ENCODE data around the gene GOLGB1.

The GOLGB1 gene

GRCh38 chr3:121681792-121682191 lies 67.7 kb downstream of the GOLGB1 start:
- no peak overlapping the region for H3K27ac ChIP-seq (ENCODE audit: low read depth, low read length)
- H3K36me3 ChIP-seq (ENCODE audit: control insufficient read depth, low read length), result peaks cover 27% of the 10 kb centered on the region
- no peaks in the 10 kb centered on the region for H3K27me3 ChIP-seq (ENCODE audit: control insufficient read depth, low read length)
- no peak overlapping the region for H3K4me2 ChIP-seq (ENCODE audit: low read length)
- H3F3A ChIP-seq (ENCODE audit: control insufficient read depth, insufficient read depth), result no peaks in the 10 kb centered on the region
- H4K20me1 ChIP-seq (ENCODE audit: control insufficient read depth, insufficient read depth, low read depth, low read length), result no peaks in the 10 kb centered on the region
- H3K9me3 ChIP-seq (ENCODE audit: control insufficient read depth, insufficient read depth, low read length), result 0 out of 2 replicates have a peak, but pooled peaks cover 5% of the 10 kb centered on the region
- no peaks in the 10 kb centered on the region for H3K9me2 ChIP-seq (replicated peaks; ENCODE audit: control insufficient read depth, low read length)
- no peak overlapping the region for H3K4me3 ChIP-seq (ENCODE audit: low read length)
- TF ChIP-seq EZH2phosphoT487 (IDR thresholded peaks at IDR 0.05; ENCODE audit: borderline replicate concordance, low read length), result no peak
- no peak for TF ChIP-seq CTCF (IDR thresholded peaks at IDR 0.05; ENCODE audit: low read depth, low read length, poor library complexity, severe bottlenecking)
- no peaks in the 10 kb centered on the region for H3K4me1 ChIP-seq (ENCODE audit: control insufficient read depth, low read length)
- no peaks in the 10 kb centered on the region for H3K79me2 ChIP-seq (ENCODE audit: control insufficient read depth, low read length)

DNA sequence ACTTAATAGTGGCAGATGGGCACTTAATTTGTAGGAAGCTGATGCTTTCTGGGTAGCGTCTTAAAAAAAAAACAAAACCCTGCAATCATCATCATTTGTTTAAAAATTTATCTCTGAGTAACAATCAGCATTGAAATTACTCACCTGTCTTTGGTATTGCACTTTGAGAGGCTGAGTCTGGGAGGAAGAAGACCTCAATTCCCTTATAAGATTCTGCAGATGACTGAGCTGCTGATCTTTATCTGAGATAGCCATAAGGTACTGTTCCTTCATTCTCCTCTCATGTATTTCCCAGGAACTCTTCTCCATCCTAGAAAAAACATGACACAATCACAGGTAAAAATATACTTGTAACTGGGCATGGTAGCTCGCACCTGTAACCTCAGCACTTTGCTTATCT lies 72.4 kb downstream of the GOLGB1 start:
- no peak overlapping the region for H3K4me2 ChIP-seq (ENCODE audit: low read length)
- no peak overlapping the region for H3K4me3 ChIP-seq (ENCODE audit: low read length)
- no peaks in the 10 kb centered on the region for H3F3A ChIP-seq (ENCODE audit: control insufficient read depth, insufficient read depth)
- no peaks in the 10 kb centered on the region for H4K20me1 ChIP-seq (ENCODE audit: control insufficient read depth, insufficient read depth, low read depth, low read length)
- no peaks in the 10 kb centered on the region for H3K9me2 ChIP-seq (replicated peaks; ENCODE audit: control insufficient read depth, low read length)
- no peaks in the 10 kb centered on the region for H3K9me3 ChIP-seq (ENCODE audit: control insufficient read depth, insufficient read depth, low read length)
- H3K36me3 ChIP-seq (ENCODE audit: control insufficient read depth, low read length), result peaks cover 43% of the 10 kb centered on the region
- H3K4me1 ChIP-seq (ENCODE audit: control insufficient read depth, low read length), result no peaks in the 10 kb centered on the region
- no peak for TF ChIP-seq EZH2phosphoT487 (IDR thresholded peaks at IDR 0.05; ENCODE audit: borderline replicate concordance, low read length)
- H3K27ac ChIP-seq (ENCODE audit: low read depth, low read length), result no peak overlapping the region
- no peaks in the 10 kb centered on the region for H3K27me3 ChIP-seq (ENCODE audit: control insufficient read depth, low read length)
- H3K79me2 ChIP-seq (ENCODE audit: control insufficient read depth, low read length), result no peaks in the 10 kb centered on the region

DNA sequence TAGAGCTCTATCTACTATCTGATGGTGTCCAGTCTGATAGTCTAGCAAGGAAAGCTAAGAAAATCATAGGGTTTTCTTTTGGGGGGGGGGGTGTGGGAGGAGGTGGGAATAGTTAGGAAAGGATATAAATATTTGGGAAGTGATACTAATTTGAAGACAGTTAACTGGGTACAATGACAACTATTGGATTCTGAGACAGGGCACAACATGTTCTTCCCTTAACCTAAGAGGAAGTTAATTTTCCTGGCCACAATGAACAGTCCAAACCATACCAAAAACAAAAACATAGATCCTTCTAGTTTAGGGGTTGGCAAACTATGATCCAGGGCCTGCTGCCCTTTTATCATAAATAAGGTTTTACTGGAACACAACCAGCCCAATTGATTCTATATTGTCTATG lies 78.9 kb downstream of the GOLGB1 start:
- peaks cover 33% of the 10 kb centered on the region for H3K36me3 ChIP-seq (ENCODE audit: control insufficient read depth, low read length)

GRCh38 chr3:121667333-121667732 lies 82.2 kb downstream of the GOLGB1 start:
- H3F3A ChIP-seq (ENCODE audit: control insufficient read depth, insufficient read depth), result no peaks in the 10 kb centered on the region
- no peak overlapping the region for H3K4me2 ChIP-seq (ENCODE audit: low read length)
- no peaks in the 10 kb centered on the region for H3K9me2 ChIP-seq (replicated peaks; ENCODE audit: control insufficient read depth, low read length)
- no peaks in the 10 kb centered on the region for H3K79me2 ChIP-seq (ENCODE audit: control insufficient read depth, low read length)
- H3K36me3 ChIP-seq (ENCODE audit: control insufficient read depth, low read length), result peaks cover 35% of the 10 kb centered on the region
- TF ChIP-seq CTCF (IDR thresholded peaks at IDR 0.05; ENCODE audit: low read depth, low read length, poor library complexity, severe bottlenecking) (no peak), EZH2phosphoT487 (IDR thresholded peaks at IDR 0.05; ENCODE audit: borderline replicate concordance, low read length) (no peak)
- no peak overlapping the region for H3K4me3 ChIP-seq (ENCODE audit: low read length)
- no peak overlapping the region for H3K27ac ChIP-seq (ENCODE audit: low read depth, low read length)
- H3K9me3 ChIP-seq (ENCODE audit: control insufficient read depth, insufficient read depth, low read length), result no peaks in the 10 kb centered on the region
- no peaks in the 10 kb centered on the region for H3K4me1 ChIP-seq (ENCODE audit: control insufficient read depth, low read length)
- no peaks in the 10 kb centered on the region for H4K20me1 ChIP-seq (ENCODE audit: control insufficient read depth, insufficient read depth, low read depth, low read length)
- no peaks in the 10 kb centered on the region for H3K27me3 ChIP-seq (ENCODE audit: control insufficient read depth, low read length)

More for the DNA sequence above, 78.9 kb downstream of the GOLGB1 start:
- Histone ChIP-seq H3F3A (ENCODE audit: control insufficient read depth, insufficient read depth) (no peaks in the 10 kb centered on the region), H3K79me2 (ENCODE audit: control insufficient read depth, low read length) (no peaks in the 10 kb centered on the region), H3K4me2 (ENCODE audit: low read length) (no peak overlapping the region), H3K9me3 (ENCODE audit: control insufficient read depth, insufficient read depth, low read length) (no peaks in the 10 kb centered on the region), H4K20me1 (ENCODE audit: control insufficient read depth, insufficient read depth, low read depth, low read length) (no peaks in the 10 kb centered on the region), H3K4me3 (ENCODE audit: low read length) (no peak overlapping the region), H3K27me3 (ENCODE audit: control insufficient read depth, low read length) (no peaks in the 10 kb centered on the region), H3K27ac (ENCODE audit: low read depth, low read length) (no peak overlapping the region), H3K4me1 (ENCODE audit: control insufficient read depth, low read length) (no peaks in the 10 kb centered on the region), H3K9me2 (replicated peaks; ENCODE audit: control insufficient read depth, low read length) (no peaks in the 10 kb centered on the region)
- TF ChIP-seq CTCF (IDR thresholded peaks at IDR 0.05; ENCODE audit: low read depth, low read length, poor library complexity, severe bottlenecking) (no peak), EZH2phosphoT487 (IDR thresholded peaks at IDR 0.05; ENCODE audit: borderline replicate concordance, low read length) (no peak)
